HG03457 (cell line): ENCODE results near the gene FHAD1.
A peak's percentile ranks its signal among the peaks of the same experiment; 100 is the strongest.

ENCODE experiments used
- ATAC-seq: cut with Tn5 transposase; IDR thresholded peaks from one replicate; pipeline ENCODE4 v1.9.1; 2021; ENCODE audit warnings: moderate number of reproducible peaks; ENCODE audit not compliant: unreplicated experiment

FHAD1 gene

GRCh38 chr1:15246960-15247614 lies at the start of gene FHAD1:
Gene FHAD1 (plus strand): TSS chr1:15247223. CDS start chr1:15251785, 4,562 bp downstream.
- peak; percentile 40 for ATAC-seq

- no peak for ATAC-seq
These were observed 49.2 kb upstream of the FHAD1 start for GRCh38 chr1:15197591-15198447.

GRCh38 chr1:15198684-15199083 lies 48.3 kb upstream of the FHAD1 start:
- no peak for ATAC-seq

- ATAC-seq, result no peak
These were observed 45.8 kb upstream of the FHAD1 start for GRCh38 chr1:15201221-15201620.

GRCh38 chr1:15201849-15202551 lies 45.0 kb upstream of the FHAD1 start:
- no peak for ATAC-seq

GRCh38 chr1:15204931-15205330 lies 42.1 kb upstream of the FHAD1 start:
- no peak for ATAC-seq

GRCh38 chr1:15205586-15206346 lies 41.3 kb upstream of the FHAD1 start:
- no peak for ATAC-seq

GRCh38 chr1:15206418-15207030 lies 40.5 kb upstream of the FHAD1 start:
- no peak for ATAC-seq

GRCh38 chr1:15207031-15207828 lies 39.8 kb upstream of the FHAD1 start:
- ATAC-seq, result no peak

GRCh38 chr1:15207829-15208429 lies 39.1 kb upstream of the FHAD1 start:
- ATAC-seq, result no peak

GRCh38 chr1:15210651-15211375 lies 36.2 kb upstream of the FHAD1 start:
- ATAC-seq, result no peak

- ATAC-seq, result no peak
These were observed 35.6 kb upstream of the FHAD1 start for GRCh38 chr1:15211424-15211823.

- no peak for ATAC-seq
These were observed 34.6 kb upstream of the FHAD1 start for GRCh38 chr1:15212216-15212953.

GRCh38 chr1:15212954-15213291 lies 34.1 kb upstream of the FHAD1 start:
- ATAC-seq, result no peak

GRCh38 chr1:15213341-15213821 lies 33.6 kb upstream of the FHAD1 start:
- no peak for ATAC-seq

- no peak for ATAC-seq
These were observed 32.5 kb upstream of the FHAD1 start for GRCh38 chr1:15214527-15214926.

- ATAC-seq, result no peak
These were observed 31.9 kb upstream of the FHAD1 start for GRCh38 chr1:15215116-15215515.

GRCh38 chr1:15217654-15218053 lies 29.4 kb upstream of the FHAD1 start:
- no peak for ATAC-seq
